GM19397 (cell line): ENCODE results near the gene RLN1.
"Not testable (repeated sequence)": the region's sequence is repeated elsewhere in the genome, so short reads cannot be mapped to it uniquely, and the experiment has no call there.

Experiments
- ATAC-seq: cut with Tn5 transposase; IDR thresholded peaks from one replicate; pipeline ENCODE4 v1.9.1; 2021; ENCODE audit warnings: mild to moderate bottlenecking, moderate library complexity; ENCODE audit not compliant: unreplicated experiment

The RLN1 gene

GRCh38 chr9:5338992-5339981 is at the start of gene RLN1:
Gene RLN1 (minus strand): TSS chr9:5339876. CDS start chr9:5339746, 130 bp downstream.
- peak; percentile 100 for ATAC-seq

- peak; percentile 43 for ATAC-seq
Measured at GRCh38 chr9:5389109-5389732, 49.5 kb upstream of the RLN1 start.

- ATAC-seq = no peak
Measured at GRCh38 chr9:5388026-5388819, 48.5 kb upstream of the RLN1 start.

GRCh38 chr9:5384436-5384835 is 44.8 kb upstream of the RLN1 start:
- ATAC-seq = no peak

- no peak for ATAC-seq
Measured at GRCh38 chr9:5382479-5382878, 42.8 kb upstream of the RLN1 start.

- no peak for ATAC-seq
Measured at GRCh38 chr9:5375790-5376477, 36.3 kb upstream of the RLN1 start.

- ATAC-seq = no peak
Measured at GRCh38 chr9:5375091-5375490, 35.4 kb upstream of the RLN1 start.

GRCh38 chr9:5364294-5365024 is 24.8 kb upstream of the RLN1 start:
- ATAC-seq = peak; percentile 95

- no peak for ATAC-seq
Measured at GRCh38 chr9:5361326-5362010, 21.8 kb upstream of the RLN1 start.

- ATAC-seq = no peak
Measured at GRCh38 chr9:5360341-5360740, 20.7 kb upstream of the RLN1 start.

- ATAC-seq = no peak
Measured at GRCh38 chr9:5357431-5358105, 17.9 kb upstream of the RLN1 start.

GRCh38 chr9:5355817-5356216 is 16.1 kb upstream of the RLN1 start:
- no peak for ATAC-seq

GRCh38 chr9:5355226-5355625 is 15.6 kb upstream of the RLN1 start:
- no peak for ATAC-seq

- no peak for ATAC-seq
Measured at GRCh38 chr9:5354184-5354583, 14.5 kb upstream of the RLN1 start.

GRCh38 chr9:5352637-5353248 is 13.1 kb upstream of the RLN1 start:
- no peak for ATAC-seq

GRCh38 chr9:5336688-5337087 is 3.0 kb downstream of the RLN1 start:
- ATAC-seq = no peak

- not testable (repeated sequence) for ATAC-seq
Measured at GRCh38 chr9:5331276-5331675, 8.4 kb downstream of the RLN1 start.

GRCh38 chr9:5326893-5327548 is 12.7 kb downstream of the RLN1 start:
- ATAC-seq = no peak
